Dedifferentiated amniotic fluid mesenchymal stem cell (primary cell): ENCODE data around the gene KCNQ5.
"Not testable (repeated sequence)": the region's sequence is repeated elsewhere in the genome, so short reads cannot be mapped to it uniquely, and the experiment has no call there.

Source experiments
- DNase-seq: peaks from one replicate; pipeline ENCODE4 v3.0.0-alpha.2; 2016; ENCODE audit errors: extremely low spot score

KCNQ5 gene

GRCh38 chr6:72841195-72841594, 219.3 kb downstream of the KCNQ5 start:
- DNase-seq, result no peak

- DNase-seq, result no peak
Measured at GRCh38 chr6:72842140-72842539, 220.3 kb downstream of the KCNQ5 start.

- DNase-seq, result no peak
Measured at GRCh38 chr6:72844614-72845013, 222.8 kb downstream of the KCNQ5 start.

GRCh38 chr6:72849346-72849745, 227.5 kb downstream of the KCNQ5 start:
- DNase-seq, result no peak

- no peak for DNase-seq
Measured at GRCh38 chr6:72850040-72850439, 228.2 kb downstream of the KCNQ5 start.

GRCh38 chr6:72850469-72850868, 228.6 kb downstream of the KCNQ5 start:
- no peak for DNase-seq

- no peak for DNase-seq
Measured at GRCh38 chr6:72855471-72855870, 233.6 kb downstream of the KCNQ5 start.

- no peak for DNase-seq
Measured at GRCh38 chr6:72856801-72857200, 234.9 kb downstream of the KCNQ5 start.

- no peak for DNase-seq
Measured at GRCh38 chr6:72857791-72858585, 236.1 kb downstream of the KCNQ5 start.

- DNase-seq, result no peak
Measured at GRCh38 chr6:72861059-72861458, 239.2 kb downstream of the KCNQ5 start.

- no peak for DNase-seq
Measured at GRCh38 chr6:72861935-72862432, 240.1 kb downstream of the KCNQ5 start.

- no peak for DNase-seq
Measured at GRCh38 chr6:72863131-72863530, 241.3 kb downstream of the KCNQ5 start.

GRCh38 chr6:72864236-72864635, 242.4 kb downstream of the KCNQ5 start:
- no peak for DNase-seq

GRCh38 chr6:72864799-72865198, 242.9 kb downstream of the KCNQ5 start:
- no peak for DNase-seq

- DNase-seq, result no peak
Measured at GRCh38 chr6:72865467-72865866, 243.6 kb downstream of the KCNQ5 start.

GRCh38 chr6:72869621-72870020, 247.8 kb downstream of the KCNQ5 start:
- DNase-seq, result no peak

- no peak for DNase-seq
Measured at GRCh38 chr6:72873433-72873832, 251.6 kb downstream of the KCNQ5 start.

- DNase-seq, result no peak
Measured at GRCh38 chr6:72876256-72876655, 254.4 kb downstream of the KCNQ5 start.

GRCh38 chr6:72886170-72886569, 264.3 kb downstream of the KCNQ5 start:
- no peak for DNase-seq

- DNase-seq, result no peak
Measured at GRCh38 chr6:72890233-72890632, 268.4 kb downstream of the KCNQ5 start.

- DNase-seq, result no peak
Measured at GRCh38 chr6:72890671-72891070, 268.8 kb downstream of the KCNQ5 start.

GRCh38 chr6:72892901-72893300, 271.0 kb downstream of the KCNQ5 start:
- no peak for DNase-seq

- DNase-seq, result no peak
Measured at GRCh38 chr6:72894091-72894490, 272.2 kb downstream of the KCNQ5 start.

- DNase-seq, result not testable (repeated sequence)
Measured at GRCh38 chr6:72898313-72898712, 276.4 kb downstream of the KCNQ5 start.
